NCI-H748 (cell line): ENCODE results near the gene NTF3.

Experiments used
- DNase-seq: peaks from one replicate; lab custom pipeline; 2025; ENCODE audit not compliant: unreplicated experiment; lab: John Stamatoyannopoulos, UW

NTF3 gene

DNA sequence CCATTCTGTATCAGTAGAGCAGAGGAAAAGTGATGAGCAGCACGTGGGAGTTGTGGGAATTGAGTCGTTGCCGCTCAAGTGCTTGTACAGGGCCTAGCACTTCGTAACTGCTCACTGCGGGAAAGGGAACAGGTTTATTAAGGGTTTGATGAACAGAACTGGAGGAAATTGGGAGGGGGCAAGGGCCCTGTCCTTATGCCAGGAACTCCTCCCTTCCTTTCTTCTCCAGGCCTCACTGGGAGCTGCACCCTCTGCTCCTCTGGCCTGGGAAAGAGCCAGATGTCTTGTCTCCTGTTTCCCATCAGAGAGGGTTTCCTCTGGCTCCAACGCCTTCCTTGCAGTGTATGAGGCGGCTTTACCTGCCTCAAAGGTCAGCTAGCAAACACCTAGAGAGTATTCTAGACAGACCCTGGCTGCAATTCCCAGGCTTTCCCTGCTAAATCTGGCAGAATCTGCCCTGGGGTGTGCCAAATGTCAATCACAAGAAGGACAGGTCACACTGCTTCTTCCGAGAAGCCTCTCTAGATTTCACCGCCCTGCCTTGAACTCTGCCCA lies 78.4 kb downstream of the NTF3 start:
- no peak for DNase-seq

- DNase-seq: no peak
Observed at GRCh38 chr12:5511256-5511643, 79.3 kb downstream of the NTF3 start.

- DNase-seq: no peak
Observed at GRCh38 chr12:5511644-5512600, 80.0 kb downstream of the NTF3 start.

DNA sequence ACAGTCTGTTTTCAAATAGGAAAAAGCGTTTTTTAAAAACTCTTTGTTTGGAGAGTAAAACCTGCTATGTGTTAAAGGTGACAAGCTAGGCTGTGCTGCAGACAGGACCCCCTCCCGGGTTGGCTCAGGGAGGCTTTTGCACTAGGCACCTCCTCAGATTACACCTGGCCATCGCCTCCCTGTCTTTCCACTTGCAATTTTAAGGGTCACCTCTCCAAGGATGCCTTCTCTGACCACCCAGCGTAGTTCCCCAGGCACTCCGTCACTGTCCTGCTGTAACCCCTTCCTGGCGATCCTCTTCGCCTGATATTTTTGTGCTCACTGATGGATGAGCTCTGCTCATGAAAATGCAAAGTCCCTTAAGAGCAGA lies 80.7 kb downstream of the NTF3 start:
- DNase-seq: no peak

DNA sequence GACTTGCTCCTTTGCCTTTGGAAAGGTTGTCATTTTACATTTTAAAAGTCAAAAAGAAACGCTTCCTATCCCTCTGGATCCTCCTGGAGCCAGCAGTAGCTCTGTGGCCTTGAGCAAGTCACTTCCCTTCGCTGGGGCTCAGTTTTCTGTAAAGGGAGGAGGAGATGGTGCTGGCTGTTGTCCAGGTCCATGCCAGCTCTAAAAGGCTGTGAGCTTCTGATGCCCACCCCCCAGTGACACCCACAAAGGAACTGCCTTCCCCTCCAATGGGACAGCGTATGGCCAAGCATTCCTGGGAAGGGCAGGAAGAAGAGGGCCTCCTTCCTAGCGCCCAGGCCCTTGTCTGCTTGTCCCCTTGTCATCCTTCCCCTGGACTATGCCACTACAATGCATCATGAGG lies 81.5 kb downstream of the NTF3 start:
- no peak for DNase-seq

GRCh38 chr12:5514016-5514415 lies 82.1 kb downstream of the NTF3 start:
- no peak for DNase-seq

DNA sequence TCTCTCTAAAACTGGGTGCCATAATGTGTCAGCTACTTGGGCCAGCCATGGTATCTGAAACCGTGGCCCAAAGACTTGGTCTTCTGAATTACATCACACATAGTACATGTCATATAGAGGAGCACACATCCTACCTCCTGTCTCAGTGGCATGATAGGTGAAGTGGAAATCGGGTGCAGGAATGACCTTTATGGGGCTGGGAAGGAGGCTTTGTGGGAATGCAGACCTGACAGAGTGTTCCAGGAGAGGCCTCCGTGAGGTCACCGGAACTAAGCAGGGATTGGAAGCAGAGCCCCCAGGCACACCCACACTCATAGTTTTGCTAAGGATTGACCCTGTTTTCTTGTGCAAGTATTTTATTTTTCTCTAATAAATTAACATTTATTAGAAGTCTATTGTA lies 82.6 kb downstream of the NTF3 start:
- no peak for DNase-seq

GRCh38 chr12:5515458-5515857 lies 83.5 kb downstream of the NTF3 start:
- DNase-seq: no peak

DNA sequence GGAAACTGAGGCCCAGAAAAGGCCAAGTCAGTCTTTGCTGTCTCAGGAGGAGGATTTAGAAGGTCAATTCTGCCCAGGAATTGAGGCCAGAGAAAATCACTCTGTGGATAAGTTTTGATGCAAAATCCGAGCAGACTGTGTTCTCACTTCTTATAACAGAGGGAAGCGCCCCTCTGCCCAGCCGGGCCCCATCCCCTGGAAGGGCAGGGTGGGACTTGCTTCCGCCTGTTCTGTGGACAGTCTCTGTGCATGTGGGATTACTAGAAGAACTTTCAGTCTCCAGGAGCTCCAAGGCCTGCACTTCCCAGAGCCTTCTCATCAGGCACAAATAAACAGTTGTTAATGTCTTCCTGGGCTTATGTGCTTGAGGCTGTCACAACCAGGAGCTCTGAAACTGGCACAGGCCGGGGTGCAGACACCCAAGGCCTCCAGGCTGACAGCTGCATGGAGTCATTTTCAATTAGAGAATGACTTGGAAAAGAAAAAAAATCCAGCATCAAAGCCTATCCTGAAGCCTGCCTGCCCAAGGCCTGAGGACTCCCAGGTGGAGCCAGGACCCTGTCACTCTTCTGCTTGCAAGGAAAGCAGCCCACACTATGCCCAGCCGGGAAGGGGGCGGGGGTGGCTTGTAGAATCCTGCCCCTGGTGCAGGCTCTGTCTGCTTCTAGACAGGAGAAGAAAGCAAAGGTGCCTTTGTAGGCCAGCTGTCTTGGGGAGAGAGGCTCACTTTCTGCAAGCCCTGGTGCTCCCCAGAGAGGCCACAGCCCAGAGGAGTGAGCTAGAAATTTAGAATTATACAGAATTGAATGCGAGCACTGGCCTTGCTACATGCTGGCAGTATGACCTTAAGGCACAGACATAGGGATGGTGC lies 84.7 kb downstream of the NTF3 start:
- no peak for DNase-seq

DNA sequence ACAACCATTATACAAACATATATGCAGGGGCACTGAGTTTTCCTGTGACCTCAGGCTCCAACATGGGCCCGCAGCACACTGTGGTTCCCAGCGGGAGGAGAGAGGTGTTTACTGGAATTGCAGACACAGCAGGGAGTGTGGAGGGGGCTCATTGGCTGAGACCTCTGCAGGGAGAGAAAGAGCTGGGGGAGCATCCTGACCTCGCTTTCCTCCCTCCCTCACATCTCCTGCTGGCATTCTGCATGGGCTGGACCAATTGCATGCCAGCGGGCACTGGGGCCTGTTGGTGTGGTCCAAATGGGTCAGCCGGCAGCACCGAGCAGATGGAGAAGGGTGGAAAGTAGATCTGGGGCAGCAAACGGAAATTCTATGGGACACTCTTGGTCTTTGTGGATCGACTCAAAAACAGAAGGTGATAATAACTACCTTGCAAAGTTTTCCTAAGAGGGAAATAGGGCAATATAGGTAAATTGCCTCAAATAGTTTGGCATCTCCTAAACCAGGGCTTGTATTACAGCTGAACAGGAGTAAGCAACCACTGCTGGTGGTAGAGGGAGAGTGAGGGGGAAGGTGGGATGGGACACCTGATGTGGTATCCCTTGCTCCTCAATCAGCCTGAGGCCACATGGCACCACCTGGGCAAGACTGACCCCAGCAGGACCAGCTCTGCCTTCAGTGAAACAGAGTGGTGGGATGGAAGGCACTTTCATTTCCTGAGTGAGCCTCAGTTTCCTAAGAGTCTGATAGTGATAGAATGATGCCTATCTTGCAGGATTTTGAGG lies 86.9 kb downstream of the NTF3 start:
- no peak for DNase-seq

DNA sequence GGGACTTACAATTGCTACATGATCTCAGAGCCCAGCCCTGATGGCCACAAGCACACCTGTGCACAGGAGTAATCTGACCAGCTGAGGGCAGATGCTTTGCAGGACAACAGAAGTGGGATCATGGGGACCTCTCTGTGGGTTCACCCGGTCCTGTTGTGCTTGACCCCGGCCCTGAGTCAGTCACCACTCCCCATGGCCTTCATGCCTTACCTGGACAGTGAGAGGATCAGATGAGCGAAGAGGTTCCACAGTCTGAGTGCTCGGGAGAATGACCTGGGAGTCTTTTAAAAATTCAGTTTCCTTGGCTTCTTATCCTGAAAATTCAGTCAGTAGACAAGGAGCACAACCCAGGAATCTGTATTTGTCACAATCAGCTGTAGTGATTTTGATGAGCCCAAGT lies 88.1 kb downstream of the NTF3 start:
- no peak for DNase-seq

GRCh38 chr12:5520831-5521230 lies 88.9 kb downstream of the NTF3 start:
- DNase-seq: no peak

DNA sequence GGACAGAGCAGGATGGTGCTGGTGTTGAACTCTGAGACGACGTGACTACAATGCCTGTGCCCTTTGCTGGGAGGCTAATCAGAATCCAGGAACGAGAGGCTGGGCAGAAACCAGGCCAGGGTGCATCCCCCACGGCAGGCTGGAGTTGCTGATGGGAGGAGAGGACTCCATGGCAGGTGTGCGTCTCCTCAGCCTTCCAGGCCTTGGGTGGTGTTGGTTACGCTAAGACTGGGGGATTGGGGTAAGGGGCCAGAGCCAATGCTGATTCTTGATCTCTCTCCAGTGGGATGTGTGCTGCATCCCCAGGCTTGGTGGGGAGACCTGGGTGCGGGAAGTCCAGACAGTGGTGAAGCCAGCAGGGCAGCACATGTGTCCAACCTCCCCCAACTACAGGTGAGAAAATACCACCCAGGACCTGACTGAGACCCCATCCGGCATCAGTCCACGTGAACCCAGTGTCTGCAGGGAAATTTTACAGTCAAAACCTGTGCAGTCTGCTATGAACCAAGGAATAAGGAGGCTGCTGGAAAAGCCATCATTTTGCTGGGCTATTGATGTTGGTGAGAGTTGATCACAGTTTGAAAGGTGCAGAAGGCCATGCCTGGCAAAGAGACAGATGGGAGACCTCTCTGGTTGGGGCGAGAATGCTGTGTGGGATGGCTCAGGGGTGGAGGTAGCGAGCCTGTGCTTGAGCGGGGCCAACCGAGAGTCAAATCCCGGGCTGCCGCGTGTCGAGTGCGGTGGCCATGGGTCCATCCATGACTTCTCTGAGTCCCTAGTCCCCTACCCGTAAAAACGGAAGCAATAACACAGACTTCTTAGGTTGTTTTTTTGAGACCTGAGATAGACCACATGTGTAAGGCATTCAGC lies 89.8 kb downstream of the NTF3 start:
- DNase-seq: no peak

DNA sequence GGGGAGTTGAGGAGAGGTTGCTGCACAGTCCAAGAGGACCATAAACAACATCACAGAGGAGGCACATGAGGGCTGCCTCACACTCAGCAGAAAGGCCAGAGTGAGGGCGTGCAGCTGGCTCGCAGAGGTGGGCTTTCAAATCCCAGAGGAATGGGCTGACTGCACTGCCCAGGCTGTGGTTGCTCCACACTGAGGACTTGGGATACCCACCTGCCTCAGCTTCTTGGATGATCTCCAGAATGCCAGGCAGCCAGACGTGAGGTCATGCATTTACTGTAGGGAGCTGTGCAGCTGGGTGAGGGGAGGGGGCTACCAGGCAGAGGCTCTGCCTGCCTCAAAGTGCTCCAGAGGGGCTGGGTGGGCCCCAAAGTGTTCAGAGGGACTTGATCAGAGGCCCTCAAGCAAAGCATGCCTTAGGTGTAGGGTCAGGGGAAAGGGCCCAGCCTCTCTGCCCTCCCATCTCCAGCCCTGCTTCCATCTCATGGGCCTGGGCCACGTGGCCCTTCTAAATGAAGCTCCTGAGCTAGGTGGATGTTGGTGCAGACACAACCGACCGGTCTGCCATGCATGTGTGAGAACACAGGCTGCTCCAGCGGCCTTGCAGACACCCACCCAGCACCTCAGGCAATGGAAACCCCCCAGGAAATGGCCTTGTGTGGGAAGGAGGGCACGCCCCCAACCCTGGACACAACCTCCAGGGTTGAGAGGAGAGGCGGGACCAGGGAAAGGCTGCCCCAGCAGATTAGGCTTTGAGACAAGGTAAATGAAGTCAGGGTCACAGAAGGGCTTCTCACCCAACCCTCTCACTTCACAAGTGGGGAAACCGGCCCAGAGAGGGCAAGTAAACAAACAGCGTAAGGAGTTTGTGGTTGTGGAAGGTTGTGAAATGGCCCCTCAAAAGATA lies 90.8 kb downstream of the NTF3 start:
- no peak for DNase-seq

DNA sequence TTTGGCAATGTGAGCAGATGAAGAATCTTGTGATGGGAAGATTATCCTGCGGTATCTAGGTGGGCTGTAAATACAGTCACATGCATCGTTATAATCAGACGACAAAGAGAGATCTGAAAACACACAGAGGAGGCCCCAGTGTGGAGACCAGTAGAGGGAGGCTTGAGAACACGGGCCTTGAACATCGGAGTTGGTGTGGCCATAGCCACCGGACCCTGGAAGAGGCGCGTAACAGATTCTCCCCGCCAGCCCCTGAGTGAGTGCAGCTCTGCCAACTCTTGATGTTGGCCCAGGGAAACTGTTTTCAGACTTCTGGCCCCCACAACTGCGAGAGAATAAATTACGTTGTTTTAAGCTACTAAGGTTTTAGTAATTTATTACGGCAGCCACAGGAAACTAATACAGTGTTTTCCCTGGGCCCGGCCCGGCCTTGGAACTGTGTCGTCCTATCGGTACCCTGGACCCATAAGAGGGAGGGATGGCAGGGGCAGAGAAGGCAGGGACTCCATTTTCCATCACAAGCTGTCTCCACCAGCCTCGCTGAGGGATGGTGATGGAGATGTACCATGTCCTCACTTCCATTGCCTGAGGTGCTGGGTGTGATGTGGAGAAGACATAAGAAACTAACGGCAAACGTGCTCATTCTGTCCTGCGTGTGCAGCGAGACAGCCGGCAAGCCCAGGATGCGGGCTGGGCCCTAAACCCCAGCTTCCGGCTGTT lies 91.6 kb downstream of the NTF3 start:
- DNase-seq: no peak

DNA sequence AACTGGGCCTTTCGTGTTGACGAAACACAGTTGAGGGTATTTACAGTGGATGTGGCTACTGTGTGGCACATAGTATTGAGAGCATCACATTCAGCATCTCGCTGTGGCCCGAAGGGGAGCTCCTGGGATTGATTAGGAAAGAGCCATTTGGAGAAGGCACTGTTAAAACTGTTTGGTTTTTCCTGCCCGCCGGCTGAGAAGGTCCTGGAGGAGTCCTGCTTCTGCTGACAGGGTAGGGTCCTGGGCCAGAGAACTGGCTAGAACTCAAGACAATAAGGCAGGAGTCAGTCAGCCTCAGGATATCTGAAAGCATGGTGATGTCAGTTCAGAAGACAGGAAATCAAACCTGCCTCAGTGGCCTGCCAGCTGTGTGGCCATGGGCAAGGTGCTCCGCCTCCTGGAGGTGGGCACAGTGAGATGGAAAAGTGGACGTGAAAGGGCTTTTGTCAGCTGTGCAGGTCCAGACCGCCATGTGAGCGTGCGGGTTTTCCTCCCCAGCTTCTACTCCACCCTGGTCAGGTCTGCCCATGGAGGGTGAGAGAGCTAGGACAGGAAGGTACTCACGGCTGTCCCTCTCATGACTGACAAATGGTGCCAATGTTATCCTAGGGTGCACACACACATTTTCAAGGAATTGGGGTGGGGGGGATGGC lies 92.3 kb downstream of the NTF3 start:
- DNase-seq: no peak

- DNase-seq: no peak
Observed at GRCh38 chr12:5524769-5525436, 93.0 kb downstream of the NTF3 start.
